NCI-H1105 (cell line): Measurements from ENCODE around the gene ST6GALNAC6.
"Not testable (repeated sequence)": the region's sequence is repeated elsewhere in the genome, so short reads cannot be mapped to it uniquely, and the experiment has no call there.

Experiments used
- DNase-seq: peaks from one replicate; lab custom pipeline; 2025; lab: John Stamatoyannopoulos, UW

The ST6GALNAC6 gene

DNA sequence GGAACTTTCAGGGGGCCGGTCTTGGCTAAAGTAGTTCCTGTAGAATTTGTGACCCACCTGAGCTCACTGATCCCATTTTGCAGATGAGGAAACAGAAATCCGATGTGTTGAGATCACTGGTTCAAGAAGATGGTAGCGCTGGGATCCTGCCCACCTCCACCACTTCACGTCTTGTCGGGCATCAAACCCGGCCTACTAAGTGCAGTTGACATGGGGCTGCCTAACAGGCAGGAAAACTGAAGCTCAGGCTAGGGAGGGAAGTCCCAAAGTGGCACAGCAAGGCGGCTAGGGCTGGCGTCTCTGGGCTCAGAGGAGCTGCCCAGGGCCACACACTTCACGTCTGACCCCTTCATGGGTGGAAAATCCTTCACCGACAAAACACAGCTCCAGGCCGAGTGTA lies 44.4 kb downstream of the ST6GALNAC6 start:
- no peak for DNase-seq

DNA sequence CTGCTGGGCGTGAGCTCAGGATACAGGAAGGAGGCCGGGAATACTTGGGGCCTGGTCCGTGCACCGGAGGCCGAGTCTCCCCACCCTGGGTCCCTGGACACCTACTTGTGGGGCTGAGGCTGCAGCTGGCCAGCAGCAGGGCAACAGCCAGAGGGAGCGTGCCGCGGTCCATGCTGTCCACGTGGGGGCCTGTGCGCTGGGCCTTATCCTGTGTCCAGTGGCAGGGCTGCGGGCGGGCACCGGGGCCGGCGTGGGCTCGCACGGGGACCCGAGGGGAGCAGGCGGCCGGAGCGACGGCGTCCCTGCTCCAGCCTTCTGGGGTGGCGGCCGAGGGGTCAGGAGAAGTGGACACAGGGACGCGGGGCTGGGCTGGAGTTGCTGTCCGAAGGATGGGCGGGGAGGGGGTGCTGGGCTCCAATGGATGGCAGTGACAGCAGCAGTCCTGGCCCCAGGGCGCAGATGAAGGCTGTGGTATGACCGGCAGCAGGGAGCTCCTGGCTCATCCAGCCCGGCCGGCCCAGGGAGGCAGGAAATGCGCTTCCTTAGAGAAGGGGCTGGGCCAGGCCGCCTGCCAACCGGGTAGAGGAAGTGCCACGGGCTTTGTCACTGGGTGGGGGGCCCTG lies 45.1 kb downstream of the ST6GALNAC6 start, which contains the start of gene ENG:
TSS of gene ENG (minus strand) at position 475 of the 623 bp plus-strand sequence. CDS start at position 172, 303 bp downstream.
- no peak for DNase-seq

DNA sequence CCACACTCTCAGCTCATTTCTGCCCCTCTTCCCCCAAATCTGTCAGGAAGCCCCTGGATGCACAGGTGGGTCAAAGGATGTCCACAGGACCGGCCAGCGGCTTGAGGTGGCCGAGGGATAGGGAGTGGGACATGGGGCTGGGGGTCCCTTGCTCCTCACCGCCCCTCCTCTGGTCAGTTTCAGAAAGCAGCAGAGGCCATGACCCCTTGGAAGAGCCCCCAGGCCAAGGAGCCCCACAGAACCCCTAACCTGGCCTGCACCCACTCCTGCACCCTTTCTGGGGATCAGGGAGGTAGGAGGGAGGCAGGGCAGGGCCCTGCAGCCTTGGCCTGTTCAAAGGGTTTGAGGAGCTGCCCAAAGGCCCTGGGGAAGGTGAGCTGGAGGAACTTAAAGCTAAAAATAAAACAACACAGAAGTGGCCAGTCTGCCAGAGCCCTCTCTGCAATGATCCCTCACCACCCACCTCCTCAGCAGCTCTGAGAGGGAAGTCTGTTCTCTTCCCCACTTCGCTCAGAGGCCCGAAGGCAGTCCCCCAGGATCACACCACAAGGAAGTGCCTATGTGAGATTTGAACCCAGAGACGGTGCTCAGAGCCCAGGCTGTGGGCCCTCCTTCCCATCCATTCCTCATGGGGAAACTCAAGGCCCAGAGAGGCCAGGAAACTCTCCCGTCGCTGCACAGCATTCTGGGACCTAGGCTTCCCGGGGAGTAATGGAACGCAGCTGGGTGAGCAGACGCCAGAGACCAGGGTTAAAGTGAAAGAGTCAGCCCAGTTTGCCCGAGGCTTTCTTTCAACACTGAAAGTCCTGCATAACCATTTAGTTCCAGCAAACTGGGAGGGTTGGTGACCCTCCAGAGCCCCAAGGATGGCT lies 45.9 kb downstream of the ST6GALNAC6 start:
- DNase-seq, result no peak

DNA sequence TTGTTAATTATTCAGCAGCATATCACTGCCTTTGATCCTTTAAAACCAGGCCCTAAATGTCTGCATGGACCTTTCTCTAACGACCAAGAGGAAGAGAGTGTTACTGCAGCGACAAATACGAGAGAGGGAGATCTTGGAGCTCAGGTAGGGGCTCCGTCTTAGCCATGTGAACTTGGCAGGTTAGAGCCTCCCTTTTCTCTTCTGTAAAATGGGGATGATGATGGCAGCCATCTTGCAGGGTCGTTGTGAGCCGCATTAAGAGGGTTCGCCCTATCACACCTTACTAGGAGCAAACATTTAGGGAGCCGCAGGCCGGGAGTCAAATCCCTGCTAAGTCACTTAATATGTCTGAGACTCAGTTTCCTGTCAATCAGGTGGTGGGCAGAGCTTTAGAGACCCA lies 46.6 kb downstream of the ST6GALNAC6 start:
- DNase-seq, result no peak

DNA sequence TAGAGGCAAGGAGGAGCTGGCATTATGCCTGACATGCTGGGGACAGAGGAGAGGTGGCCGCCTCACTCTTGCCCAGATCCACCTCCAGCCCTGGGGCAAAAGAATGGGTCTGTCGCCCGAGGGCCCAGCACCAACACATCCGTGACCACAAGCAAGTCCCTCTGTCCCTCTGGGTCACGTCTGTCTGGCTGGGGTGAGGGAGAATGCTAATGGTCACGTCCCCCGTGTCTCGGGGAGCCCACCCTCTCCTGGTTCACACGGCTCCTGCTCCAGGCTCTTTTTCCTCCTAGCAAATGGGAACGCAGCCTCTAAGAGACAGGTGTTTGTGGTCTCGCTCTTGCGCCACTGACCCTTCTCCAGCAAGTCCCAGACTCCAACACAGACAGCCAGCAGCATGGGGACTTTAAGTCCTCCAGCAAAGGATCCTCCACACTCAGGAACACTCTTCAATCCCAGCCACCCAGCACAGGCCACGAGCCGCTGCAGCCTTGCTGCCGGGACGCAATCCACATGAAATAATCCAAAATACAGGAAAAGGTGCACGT lies 49.0 kb downstream of the ST6GALNAC6 start:
- DNase-seq, result no peak

DNA sequence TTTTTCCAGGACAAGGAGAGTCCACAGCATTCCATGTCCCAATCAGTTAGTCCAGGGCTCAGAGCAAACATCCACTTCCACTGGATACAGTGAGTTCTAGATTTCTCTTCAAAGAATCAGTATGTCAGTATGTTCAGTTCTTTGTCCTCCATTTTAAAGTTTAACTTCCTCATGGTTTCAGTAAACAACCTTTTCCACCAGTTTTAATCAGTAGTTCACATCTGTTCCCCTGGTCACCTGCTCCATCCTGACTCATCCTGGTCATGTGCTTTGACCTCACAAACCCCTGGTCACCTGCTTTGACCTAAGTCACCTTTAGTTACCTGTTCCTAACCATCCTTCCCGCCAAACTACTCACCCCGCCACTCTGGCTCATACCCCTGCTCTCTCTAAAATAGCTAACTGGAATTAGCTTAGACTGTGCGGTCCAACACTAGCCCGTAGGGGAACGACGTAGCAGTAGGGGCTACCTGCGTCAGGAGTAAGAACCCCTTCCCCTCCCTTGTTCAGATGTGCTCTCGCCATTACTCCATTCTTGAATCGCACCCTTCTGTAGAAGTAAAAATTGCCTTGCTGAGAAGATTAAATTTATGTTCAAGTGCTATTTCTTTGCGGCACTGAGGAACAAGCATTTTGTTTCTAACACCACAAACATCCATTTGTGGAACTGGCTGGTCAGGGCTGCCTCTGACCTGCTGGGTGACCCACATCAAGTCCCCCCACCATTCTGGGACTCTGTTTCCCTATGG lies 50.5 kb downstream of the ST6GALNAC6 start:
- no peak for DNase-seq

DNA sequence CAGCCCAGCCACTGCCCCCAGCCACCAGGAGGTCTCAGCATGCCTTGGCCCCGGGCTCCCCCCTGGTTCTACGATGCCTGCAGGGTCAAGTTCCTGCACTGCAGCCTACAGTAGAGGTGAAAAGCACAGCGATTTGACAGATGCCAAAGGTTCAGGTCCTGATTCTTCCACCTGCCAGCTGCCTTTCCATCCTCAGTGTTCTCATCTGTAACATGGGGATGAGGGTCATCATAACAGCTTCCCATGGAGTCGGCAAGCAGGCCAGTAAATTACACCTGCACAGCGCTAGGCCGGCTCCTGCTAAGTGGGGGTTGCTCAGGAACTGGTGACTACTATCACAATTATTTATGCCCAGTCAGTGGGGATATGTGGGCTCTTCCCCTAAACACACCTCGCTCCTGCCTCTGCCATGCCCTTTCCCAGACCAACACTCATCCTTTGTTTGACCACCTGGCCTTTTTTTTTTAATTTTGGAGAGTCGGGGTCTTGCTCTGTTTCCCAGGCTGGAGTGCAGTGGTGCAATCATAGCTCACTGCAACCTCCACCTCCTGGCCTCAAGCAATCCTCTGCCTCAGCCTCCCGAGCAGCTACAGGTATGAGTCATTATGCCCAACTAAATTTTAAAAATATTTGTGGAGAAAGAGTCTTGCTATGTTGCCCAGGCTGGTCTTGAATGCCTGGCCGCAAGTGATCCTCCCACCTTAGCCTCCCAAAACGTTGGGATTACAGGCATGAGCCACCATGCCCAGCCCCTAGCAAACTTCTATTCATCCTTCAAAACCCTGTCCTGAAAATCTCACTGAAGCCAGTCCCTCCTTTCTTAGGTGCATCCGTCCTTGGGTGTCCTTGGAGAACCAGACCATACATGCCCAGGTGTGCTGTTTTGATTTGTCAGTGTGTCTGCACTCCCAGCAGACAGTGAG lies 51.3 kb downstream of the ST6GALNAC6 start:
- DNase-seq, result no peak

DNA sequence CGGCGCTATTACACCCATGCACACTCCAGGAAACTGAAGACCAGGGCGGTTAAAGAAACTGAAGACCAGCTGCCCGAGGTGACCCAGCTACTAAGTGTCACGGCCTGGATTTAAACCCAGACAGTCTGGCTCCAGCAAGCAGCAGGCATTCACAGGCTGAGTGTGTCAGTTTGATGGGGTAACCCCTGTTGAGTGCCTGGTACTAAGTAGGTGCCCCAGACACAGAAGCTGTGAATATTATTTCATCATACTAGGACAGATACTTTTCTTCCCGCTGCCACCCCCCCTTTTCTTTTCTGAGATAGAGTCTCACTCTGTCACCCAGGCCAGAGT lies 52.3 kb downstream of the ST6GALNAC6 start:
- DNase-seq, result no peak

DNA sequence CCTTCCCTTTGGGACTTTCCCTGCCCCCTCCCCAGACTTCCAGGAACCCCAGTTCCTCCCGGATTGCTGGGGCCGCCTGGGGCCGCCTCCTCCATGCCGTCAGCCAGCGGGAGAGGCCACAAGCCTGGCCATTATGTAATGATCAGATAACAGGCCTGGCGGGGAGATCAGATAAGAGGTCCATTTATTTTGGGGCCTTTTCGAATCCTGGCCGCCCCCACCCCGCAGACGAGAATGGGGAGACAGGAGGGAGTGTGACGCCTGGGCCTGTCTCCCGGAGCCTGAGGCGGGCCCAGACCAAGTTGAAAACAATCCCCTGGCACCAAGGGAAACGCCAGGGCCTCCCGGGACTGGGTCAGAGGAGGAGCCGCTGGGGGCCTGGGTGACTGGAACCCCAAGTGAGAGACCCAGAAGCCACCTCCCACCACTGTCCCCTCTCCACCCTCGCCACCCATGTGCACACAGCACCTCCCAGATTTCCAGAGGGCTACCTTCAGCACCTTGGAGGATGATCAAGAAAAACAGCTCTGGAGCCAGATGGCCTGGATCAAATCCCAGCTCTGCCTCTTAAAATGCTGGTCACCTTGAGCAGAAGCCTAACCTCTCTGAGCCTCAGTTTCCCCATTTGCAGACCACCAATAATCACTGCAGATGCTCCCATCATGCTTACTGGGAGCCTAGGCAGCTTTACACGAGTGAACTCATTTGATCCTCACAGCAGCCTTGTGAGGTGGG lies 52.8 kb downstream of the ST6GALNAC6 start:
- DNase-seq, result no peak

DNA sequence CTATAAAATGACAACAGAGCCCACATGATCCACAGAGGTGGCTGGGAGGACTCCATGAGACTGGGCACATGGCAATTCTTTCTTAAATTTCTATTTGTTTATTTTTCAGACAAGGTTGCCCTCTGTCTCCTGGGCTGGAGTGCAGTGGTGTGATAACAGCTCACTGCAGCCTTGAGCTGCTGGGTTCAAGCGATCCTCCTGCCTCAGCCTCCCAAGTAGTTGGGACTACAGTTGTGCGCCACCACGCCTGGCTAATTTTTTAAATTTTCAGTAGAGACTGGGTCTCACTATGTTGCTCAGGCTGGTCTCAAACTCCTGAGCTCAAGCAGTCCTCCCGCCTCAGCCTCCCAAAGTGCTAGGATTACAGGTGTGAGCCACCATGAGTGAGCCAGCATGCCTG lies 53.8 kb downstream of the ST6GALNAC6 start:
- not testable (repeated sequence) for DNase-seq

DNA sequence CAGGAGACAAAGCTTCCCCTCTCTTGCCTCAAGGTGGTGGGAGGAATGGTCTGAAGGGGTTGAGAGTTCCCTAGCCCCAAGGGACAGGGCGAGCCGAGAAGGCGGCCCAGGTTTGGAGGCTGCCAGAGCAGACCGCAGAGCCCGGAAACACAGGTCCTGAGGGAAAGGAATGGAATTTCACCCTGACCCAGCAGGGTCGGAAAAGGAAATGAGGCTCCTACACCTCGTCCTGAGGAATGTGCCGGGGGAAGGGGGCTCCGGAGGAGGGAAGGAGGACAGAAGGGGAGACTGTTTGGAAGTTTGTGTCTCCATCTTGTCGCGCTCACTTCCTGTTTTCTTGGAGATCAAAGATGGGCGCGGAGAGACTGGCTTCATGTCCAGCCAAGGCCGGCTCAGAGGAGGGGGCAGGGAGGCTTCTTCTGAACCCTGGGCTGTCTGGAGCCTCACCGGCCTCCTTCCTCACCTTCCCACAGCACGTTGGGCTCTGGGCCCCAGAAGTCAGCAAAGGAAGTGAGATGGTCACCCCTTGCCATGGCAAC lies 54.5 kb downstream of the ST6GALNAC6 start:
- DNase-seq, result no peak

DNA sequence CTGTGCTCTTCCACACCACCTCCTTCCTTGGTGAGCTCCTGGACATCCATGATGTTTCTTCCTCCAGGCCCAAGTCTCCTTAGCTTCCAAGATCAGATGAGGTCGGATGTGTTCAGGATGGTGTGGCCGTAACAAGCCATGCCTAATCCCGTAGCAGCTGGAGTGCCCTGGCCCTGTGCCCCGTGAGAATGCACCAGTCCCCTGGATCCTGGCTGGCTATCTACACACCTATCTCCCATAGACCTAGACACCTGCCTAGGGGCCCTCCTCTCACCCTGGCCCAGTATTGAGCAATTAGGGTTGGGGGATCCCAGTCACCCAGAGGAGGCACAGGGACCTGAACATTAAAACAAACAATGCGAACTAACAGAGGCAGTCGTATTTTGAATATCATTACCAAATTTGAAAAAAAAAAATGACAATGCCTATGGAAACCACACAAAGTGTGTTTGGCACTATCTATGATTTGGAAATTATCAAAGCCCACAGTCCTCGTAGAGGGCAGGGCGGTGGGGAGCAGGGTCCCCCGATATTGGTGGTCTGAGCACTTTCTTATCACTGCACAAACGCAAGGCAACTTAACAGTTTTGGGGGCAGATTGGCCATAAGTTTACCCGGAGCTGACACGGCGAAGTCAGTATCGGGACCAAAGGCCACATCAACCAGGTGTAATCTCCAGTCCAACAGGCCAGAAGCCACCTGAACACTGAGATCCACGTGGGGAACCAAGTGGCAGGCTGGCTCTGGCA lies 58.1 kb downstream of the ST6GALNAC6 start:
- no peak for DNase-seq

DNA sequence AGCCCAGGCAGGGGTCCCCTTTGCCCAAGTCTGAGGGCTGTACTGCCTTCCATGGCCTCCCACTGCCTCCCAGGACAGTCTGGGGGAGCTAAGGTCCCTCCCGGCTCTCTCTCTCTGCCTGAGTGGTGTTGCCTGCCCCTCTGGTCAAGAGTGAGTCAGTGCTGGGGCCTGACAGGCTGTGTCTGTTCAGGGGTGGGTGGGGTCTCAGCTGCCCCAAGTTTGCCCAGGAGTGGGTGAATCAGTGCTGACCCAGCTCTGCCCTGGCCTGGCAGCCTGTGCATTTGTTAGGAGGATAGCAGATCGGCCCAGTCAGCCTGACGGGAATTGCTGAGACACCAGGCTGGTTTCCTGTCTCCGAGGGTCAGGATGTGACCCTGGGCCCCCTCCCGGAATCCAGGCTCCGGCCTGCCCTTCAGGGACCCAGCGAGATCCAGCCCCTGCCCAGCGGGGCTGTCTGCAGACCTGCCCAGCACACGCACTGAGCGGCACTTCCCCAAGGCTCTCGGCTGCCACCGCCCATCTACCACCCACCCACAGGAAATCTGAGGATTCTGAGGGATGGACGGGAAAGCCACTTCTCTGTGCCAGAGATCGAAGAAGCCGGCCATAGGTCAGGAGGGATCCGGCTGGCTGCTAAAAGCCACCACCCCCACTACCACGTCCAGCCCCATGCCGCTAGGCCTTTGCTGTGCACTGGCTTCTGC lies 60.9 kb downstream of the ST6GALNAC6 start:
- DNase-seq, result no peak

DNA sequence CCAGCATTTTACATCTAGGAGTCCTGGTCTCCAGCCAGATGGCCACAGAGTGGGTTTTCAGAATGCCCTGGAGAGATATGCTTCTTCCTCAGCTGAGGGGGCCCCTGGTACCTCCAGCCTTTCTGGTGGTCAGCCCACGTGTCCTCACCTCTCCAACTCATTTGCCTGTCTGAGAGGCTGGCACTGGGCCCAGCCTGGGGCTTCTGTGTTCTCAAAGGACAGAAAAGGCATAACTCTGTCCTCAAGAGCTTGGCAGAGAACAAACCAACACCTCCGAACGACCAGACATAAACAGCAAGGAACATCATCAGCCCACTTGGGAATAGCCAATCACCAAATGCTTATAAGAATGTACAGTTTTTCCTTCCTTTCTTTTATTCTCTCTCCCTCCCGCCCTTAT lies 62.1 kb downstream of the ST6GALNAC6 start:
- peak; percentile 33 for DNase-seq

DNA sequence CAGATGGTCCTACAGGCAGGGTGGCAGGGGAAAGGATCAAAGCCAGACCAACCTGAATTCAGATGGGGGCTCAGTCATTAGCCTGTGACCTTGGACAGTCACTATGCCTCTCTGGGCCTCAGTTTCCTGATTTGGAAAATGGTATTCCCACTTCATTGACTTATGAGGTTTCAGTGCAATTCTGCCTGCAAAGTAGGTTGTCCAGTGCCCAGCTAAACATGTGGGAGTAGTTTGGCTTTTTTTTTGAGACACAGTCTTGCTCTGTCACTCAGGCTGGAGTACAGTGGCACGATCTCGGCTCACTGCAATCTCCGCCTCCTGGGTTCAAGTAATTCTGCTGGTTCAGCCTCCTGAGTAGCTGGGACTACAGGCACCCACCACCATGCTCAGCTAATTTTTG lies 62.8 kb downstream of the ST6GALNAC6 start:
- not testable (repeated sequence) for DNase-seq

DNA sequence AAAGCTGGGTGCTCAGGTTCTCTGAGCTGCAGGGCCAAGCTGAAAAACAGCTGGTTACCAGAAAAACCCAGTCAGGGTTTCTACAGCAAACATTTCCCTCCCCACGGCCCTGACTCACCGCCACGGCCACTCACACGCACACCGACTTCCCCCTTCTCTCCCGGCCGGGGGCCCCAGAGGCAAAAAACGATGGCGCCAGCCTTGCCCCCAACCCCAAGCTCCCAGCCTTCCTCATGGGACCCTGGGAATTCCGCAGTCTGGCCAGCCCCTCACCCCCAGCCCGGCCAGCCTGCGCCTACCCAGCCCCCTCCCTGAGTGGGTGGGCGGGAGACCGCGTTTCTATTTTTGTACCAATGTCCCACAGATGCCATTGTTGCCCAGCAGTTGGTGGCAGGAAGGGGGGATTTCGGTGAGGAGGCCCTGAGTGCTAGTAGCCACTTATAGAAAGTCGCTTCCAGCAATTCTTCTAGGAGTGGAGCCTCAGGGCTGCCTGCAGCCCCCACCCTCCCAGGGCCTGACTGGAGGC lies 63.3 kb downstream of the ST6GALNAC6 start:
- no peak for DNase-seq
